CD8-positive, alpha-beta memory T cell (primary cell): Measurements from ENCODE around the gene CASK. TPM values are rescaled to one million over a fixed set of nuclear protein-coding genes. Genes with fewer than 3 reads are reported as not detected.
A peak's percentile ranks its signal among the peaks of the same experiment; 100 is the strongest.

Experiments
- CTCF ChIA-PET: fragments of 350-600 bp; sonication (Branson Sonifier 250); formaldehyde crosslinking; loops from one replicate; lab custom pipeline; 2021; ENCODE audit warnings: antibody characterized with exemption; lab: Charles Lee
- POLR2A ChIA-PET: fragments of 350-600 bp; sonication (Branson Sonifier 250); formaldehyde crosslinking; loops from one replicate; lab custom pipeline; 2021; ENCODE audit warnings: antibody characterized with exemption; lab: Charles Lee
- DNase-seq, 5 donors: peaks; one replicate each; pipeline versions ENCODE4 v3.0.0 to v3.0.0-alpha.2; 2020 to 2022; ENCODE audit warnings: mixed read lengths in 1 of 5
- H3K27ac ChIP-seq: one replicate; pipeline ENCODE4 v1.7.0; 2013; ENCODE audit warnings: low read depth, mild to moderate bottlenecking, low read length, moderate library complexity
- H3K27me3 ChIP-seq: 2 replicates; pipeline ENCODE4 v1.7.0; 2013; ENCODE audit warnings: low read length, mild to moderate bottlenecking; ENCODE audit not compliant: insufficient read depth, poor library complexity, severe bottlenecking
- H3K36me3 ChIP-seq: 2 replicates; pipeline ENCODE4 v1.7.0; 2013; ENCODE audit warnings: mild to moderate bottlenecking, low read length, moderate library complexity; ENCODE audit not compliant: insufficient read depth
- H3K4me1 ChIP-seq: 2 replicates; pipeline ENCODE4 v1.7.0; 2013; ENCODE audit warnings: mild to moderate bottlenecking, low read length, moderate library complexity; ENCODE audit not compliant: insufficient read depth
- H3K4me3 ChIP-seq: 2 replicates; pipeline ENCODE4 v1.7.0; 2013; ENCODE audit warnings: mild to moderate bottlenecking, low read length
- H3K9me3 ChIP-seq: 2 replicates; pipeline ENCODE4 v1.7.0; 2013; ENCODE audit warnings: mild to moderate bottlenecking, low read length
- H3K27ac Mint-ChIP-seq, 8 donors: one replicate each; pipeline ENCODE4 v1.8.0; 2020 to 2021; ENCODE audit warnings: mixed read lengths in 8 of 8, mild to moderate bottlenecking in 6 of 8, inconsistent platforms in 3 of 8, moderate library complexity in 3 of 8
- H3K27me3 Mint-ChIP-seq, 2 donors: one replicate each; pipeline ENCODE4 v1.8.0; 2020 to 2021; ENCODE audit warnings: mixed read lengths in 2 of 2, mild to moderate bottlenecking in 1 of 2, moderate library complexity in 1 of 2
- H3K36me3 Mint-ChIP-seq, 3 donors: one replicate each; pipeline ENCODE4 v1.8.0; 2020 to 2021; ENCODE audit warnings: mixed read lengths in 3 of 3, inconsistent platforms in 1 of 3, mild to moderate bottlenecking in 1 of 3
- H3K4me1 Mint-ChIP-seq, 3 donors: one replicate each; pipeline ENCODE4 v1.8.0; 2020 to 2021; ENCODE audit warnings: mixed read lengths in 3 of 3, inconsistent platforms in 1 of 3, mild to moderate bottlenecking in 1 of 3
- H3K4me3 Mint-ChIP-seq, 7 donors: one replicate each; pipeline ENCODE4 v1.8.0; 2020 to 2021; ENCODE audit warnings: mixed read lengths in 7 of 7, mild to moderate bottlenecking in 6 of 7, moderate library complexity in 4 of 7, inconsistent platforms in 2 of 7
- H3K9me3 Mint-ChIP-seq, 5 donors: one replicate each; pipeline ENCODE4 v1.8.0; 2020 to 2022; ENCODE audit warnings: mixed read lengths in 5 of 5, mild to moderate bottlenecking in 3 of 5, moderate library complexity in 2 of 5, inconsistent platforms in 1 of 5
- polyA plus RNA-seq: library from polyadenylated mRNA; unstranded; fragments of 300-500 nt; fragmentation: Illumina TruSeq; gene quantifications from one replicate; pipeline ENCODE4 v1.2.3, GENCODE V29; 2021
- total RNA-seq, 2 experiments: library from RNA; stranded (reverse); gene quantifications; one replicate each; pipeline ENCODE4 v1.2.3, GENCODE V29; 2021

CASK gene, protein sequence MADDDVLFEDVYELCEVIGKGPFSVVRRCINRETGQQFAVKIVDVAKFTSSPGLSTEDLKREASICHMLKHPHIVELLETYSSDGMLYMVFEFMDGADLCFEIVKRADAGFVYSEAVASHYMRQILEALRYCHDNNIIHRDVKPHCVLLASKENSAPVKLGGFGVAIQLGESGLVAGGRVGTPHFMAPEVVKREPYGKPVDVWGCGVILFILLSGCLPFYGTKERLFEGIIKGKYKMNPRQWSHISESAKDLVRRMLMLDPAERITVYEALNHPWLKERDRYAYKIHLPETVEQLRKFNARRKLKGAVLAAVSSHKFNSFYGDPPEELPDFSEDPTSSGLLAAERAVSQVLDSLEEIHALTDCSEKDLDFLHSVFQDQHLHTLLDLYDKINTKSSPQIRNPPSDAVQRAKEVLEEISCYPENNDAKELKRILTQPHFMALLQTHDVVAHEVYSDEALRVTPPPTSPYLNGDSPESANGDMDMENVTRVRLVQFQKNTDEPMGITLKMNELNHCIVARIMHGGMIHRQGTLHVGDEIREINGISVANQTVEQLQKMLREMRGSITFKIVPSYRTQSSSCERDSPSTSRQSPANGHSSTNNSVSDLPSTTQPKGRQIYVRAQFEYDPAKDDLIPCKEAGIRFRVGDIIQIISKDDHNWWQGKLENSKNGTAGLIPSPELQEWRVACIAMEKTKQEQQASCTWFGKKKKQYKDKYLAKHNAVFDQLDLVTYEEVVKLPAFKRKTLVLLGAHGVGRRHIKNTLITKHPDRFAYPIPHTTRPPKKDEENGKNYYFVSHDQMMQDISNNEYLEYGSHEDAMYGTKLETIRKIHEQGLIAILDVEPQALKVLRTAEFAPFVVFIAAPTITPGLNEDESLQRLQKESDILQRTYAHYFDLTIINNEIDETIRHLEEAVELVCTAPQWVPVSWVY
- total RNA-seq (10 to 100 TPM; 28.4 to 32.5 TPM), polyA plus RNA-seq (20.2 TPM)

DNA sequence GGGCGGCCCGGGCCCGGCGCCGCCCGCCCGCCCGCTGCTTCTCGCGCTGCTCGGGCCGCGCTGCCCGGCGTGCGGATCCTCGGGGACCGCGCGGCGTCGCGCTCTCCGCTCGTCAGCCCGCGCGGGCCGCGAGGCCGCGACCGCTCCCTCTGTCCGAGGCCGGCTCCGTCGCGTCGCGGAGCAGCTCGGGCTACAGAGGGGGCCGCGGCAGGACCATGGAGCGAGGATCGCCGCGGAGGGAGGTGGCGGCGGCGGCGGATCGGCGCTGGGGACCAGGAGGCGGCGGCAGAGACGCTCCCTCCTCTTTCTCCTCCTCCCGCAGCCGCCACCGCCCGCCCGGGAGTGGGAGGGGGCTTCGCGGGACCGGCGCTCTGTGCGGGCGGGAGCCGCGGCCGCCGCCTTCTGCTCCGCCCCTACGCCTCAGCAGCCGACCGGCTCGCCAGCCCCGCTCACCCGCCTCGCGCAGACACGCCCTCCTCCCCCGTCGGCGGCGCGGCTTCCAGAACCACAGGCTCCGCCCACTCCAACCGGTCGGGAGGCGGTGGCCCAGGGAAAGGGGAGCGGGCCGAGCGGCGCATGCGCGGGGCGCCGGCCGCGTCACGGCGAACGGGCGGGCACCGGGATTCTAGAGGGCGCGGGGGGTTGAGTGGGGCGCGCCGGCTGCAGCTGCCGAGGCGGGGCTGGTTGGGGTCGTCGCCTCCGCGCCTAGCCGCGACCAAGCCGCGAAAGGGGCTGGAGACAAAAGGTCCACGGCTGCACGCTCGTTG is at the start of gene CASK:
Gene CASK, minus strand, starts transcription at position 344 of the 767 bp plus-strand sequence. CDS start 566 bp downstream, outside the sequence.
- Mint-ChIP-seq H3K27me3 (peaks cover 0 to 2% of the 10 kb centered on the region in 2 donors), H3K4me3 (peak within 1 kb of the TSS; percentile 87 to 99 (median 92)), H3K9me3 (peaks cover 0 to 3% (median 0%) of the 10 kb centered on the region in 5 donors), H3K27ac (peak within 1 kb of the TSS; percentile 74 to 96 (median 90)), H3K36me3 (peaks cover 0 to 6% (median 0%) of the 10 kb centered on the region in 3 donors), H3K4me1 (peaks cover 24 to 35% (median 30%) of the 10 kb centered on the region in 3 donors)
- Histone ChIP-seq H3K27me3 (no peaks in the 10 kb centered on the region), H3K4me1 (no peaks in the 10 kb centered on the region), H3K9me3 (no peaks in the 10 kb centered on the region), H3K36me3 (no peaks in the 10 kb centered on the region), H3K4me3 (peak within 1 kb of the TSS; percentile 75), H3K27ac (peak within 1 kb of the TSS; percentile 63)
- POLR2A ChIA-PET: interaction anchor here (0.6 to 1.2 kb wide), 3 partner anchors 11 to 1024 kb away, joined by 3 to 4 read pairs (median 4); no protein-coding TSS in a partner anchor
- CTCF ChIA-PET: interaction anchor here (1.5 kb wide), 2 partner anchors 55 to 1021 kb away, joined by 3 to 8 read pairs; no protein-coding TSS in a partner anchor
- DNase-seq: peak; percentile 82 to 90 (median 87)

DNA sequence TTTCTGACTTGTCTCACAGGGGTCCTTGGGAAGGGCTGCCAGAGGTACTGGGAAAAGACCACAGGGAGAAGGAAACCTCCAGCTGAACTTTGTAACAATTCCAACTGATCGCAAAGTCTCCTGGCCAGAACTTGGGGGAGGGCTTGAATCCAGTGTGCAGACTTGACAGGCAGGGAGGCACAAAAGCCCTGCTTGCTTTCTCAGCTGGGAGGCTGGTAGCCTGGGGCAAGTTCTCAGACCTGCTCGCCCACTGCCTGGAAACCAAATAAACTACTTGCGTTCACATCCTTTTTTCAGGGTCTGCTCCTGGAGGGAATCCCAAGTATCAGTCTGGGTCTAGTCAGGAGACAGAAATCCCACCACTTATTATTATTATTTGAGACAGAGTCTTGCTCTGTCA is 48.0 kb upstream of the CASK start:
- peaks cover 0 to 12% of the 10 kb centered on the region in 2 donors for H3K27me3 Mint-ChIP-seq
- ChIA-PET CTCF (no interaction called here), POLR2A (no interaction called here)
- H3K4me3 Mint-ChIP-seq: no peak overlapping the region
- H3K4me1 Mint-ChIP-seq: no peaks in the 10 kb centered on the region
- Histone ChIP-seq H3K27me3 (no peaks in the 10 kb centered on the region), H3K27ac (no peak overlapping the region), H3K36me3 (no peaks in the 10 kb centered on the region), H3K4me1 (no peaks in the 10 kb centered on the region), H3K4me3 (no peak overlapping the region), H3K9me3 (no peaks in the 10 kb centered on the region)
- H3K36me3 Mint-ChIP-seq: peaks cover 0 to 8% (median 0%) of the 10 kb centered on the region in 3 donors
- H3K9me3 Mint-ChIP-seq: no peaks in the 10 kb centered on the region
- H3K27ac Mint-ChIP-seq: no peak overlapping the region
- DNase-seq: no peak

DNA sequence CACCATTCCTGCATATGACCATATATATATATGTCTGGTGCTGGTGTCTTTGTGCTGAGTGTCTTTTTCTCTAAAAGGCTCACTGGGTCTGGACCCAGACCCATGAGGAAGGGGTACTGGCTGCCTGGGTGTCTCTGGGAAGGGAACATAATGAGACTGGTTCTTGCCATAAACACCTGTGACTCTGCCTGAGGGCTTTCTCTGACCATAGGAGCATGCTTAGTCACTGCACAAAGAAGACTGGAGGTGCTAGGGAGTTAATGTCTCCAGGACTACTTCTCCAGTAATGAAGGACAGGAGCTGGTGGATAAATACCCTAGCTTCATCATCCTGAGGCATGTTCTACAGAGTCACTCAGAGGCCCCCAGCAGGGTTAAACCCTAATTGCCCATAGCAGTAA is 47.1 kb upstream of the CASK start:
- H3K9me3 Mint-ChIP-seq: no peaks in the 10 kb centered on the region
- no peak overlapping the region for H3K4me3 Mint-ChIP-seq
- Histone ChIP-seq H3K27ac (no peak overlapping the region), H3K4me3 (no peak overlapping the region), H3K36me3 (no peaks in the 10 kb centered on the region), H3K27me3 (no peaks in the 10 kb centered on the region), H3K4me1 (no peaks in the 10 kb centered on the region), H3K9me3 (no peaks in the 10 kb centered on the region)
- peaks cover 0 to 8% (median 0%) of the 10 kb centered on the region in 3 donors for H3K36me3 Mint-ChIP-seq
- ChIA-PET CTCF (no interaction called here), POLR2A (no interaction called here)
- no peaks in the 10 kb centered on the region for H3K4me1 Mint-ChIP-seq
- H3K27ac Mint-ChIP-seq: no peak overlapping the region
- H3K27me3 Mint-ChIP-seq: peaks cover 0 to 15% of the 10 kb centered on the region in 2 donors
- DNase-seq: no peak

DNA sequence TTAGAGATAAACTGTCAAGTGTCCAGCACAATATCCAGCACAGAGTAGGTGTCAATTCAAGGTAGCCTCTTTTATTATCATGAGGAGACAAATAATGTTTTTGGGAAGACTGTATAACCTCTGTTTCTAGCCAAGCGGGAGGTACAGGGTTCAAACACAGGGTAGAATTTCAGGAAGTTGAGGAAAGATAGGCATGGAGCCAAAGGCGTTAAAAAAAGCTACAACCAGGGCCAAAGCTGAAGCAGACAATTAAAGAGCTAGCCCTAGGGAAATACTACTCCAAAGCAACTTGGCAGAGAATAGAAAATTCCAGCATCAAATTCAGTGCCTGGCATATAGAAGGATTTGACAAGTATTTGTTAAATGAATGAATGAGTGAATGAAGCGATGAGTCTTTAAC is 40.0 kb upstream of the CASK start:
- H3K9me3 ChIP-seq: no peaks in the 10 kb centered on the region
- no peaks in the 10 kb centered on the region for H3K4me1 ChIP-seq
- ChIA-PET CTCF (no interaction called here), POLR2A (no interaction called here)
- no peak overlapping the region for H3K27ac ChIP-seq
- no peaks in the 10 kb centered on the region for H3K36me3 Mint-ChIP-seq
- H3K4me3 ChIP-seq: no peak overlapping the region
- peaks cover 0 to 12% of the 10 kb centered on the region in 2 donors for H3K27me3 Mint-ChIP-seq
- no peak overlapping the region for H3K4me3 Mint-ChIP-seq
- H3K9me3 Mint-ChIP-seq: no peaks in the 10 kb centered on the region
- H3K4me1 Mint-ChIP-seq: peaks cover 0 to 3% (median 0%) of the 10 kb centered on the region in 3 donors
- no peak for DNase-seq
- no peak overlapping the region for H3K27ac Mint-ChIP-seq
- no peaks in the 10 kb centered on the region for H3K27me3 ChIP-seq
- H3K36me3 ChIP-seq: no peaks in the 10 kb centered on the region

DNA sequence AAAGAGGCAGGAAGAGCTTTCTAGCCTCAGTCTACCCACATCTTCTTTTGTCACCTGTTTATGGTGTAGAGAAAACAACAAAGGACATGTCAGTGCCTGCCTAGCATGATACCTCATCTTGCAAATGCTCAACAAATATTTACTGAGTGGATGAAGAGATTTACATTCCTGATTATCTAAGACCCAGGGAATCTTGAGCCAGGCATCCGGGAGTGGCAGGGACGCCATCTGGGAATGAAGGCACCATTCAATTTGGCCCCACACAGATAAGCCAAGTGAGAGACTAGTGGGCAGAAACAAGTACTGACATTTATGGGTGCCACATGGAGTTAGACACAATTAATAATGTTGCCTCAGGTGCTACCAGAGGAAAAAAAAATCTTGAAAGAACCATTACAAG is 36.8 kb upstream of the CASK start:
- no peaks in the 10 kb centered on the region for H3K36me3 ChIP-seq
- no peak for DNase-seq
- no peak overlapping the region for H3K27ac ChIP-seq
- H3K27me3 ChIP-seq: no peaks in the 10 kb centered on the region
- H3K4me1 ChIP-seq: no peaks in the 10 kb centered on the region
- H3K4me1 Mint-ChIP-seq: peaks cover 0 to 3% (median 0%) of the 10 kb centered on the region in 3 donors
- no peaks in the 10 kb centered on the region for H3K9me3 Mint-ChIP-seq
- H3K27ac Mint-ChIP-seq: no peak overlapping the region
- H3K4me3 Mint-ChIP-seq: no peak overlapping the region
- CTCF ChIA-PET: no interaction called here
- no peaks in the 10 kb centered on the region for H3K9me3 ChIP-seq
- peaks cover 0 to 6% of the 10 kb centered on the region in 2 donors for H3K27me3 Mint-ChIP-seq
- no peaks in the 10 kb centered on the region for H3K36me3 Mint-ChIP-seq
- POLR2A ChIA-PET: no interaction called here
- no peak overlapping the region for H3K4me3 ChIP-seq

DNA sequence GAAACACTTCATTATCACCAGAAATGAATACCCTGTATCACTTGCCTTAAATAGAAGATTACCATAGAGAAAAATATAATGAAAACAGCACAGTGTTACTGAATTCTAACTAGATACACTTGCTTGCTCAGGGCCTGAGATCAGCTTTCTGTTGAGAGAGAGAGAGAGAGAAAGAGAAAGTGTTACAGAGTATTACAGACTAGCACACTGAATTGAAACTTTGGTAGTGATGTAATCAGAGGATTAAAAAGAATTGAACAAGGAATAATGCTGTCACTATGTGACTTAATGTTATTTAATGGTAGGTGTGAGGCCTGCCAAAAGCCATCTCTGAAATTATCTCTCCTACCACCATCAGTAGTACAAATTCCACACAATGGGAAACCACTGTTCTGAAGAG is 35.5 kb upstream of the CASK start:
- Histone ChIP-seq H3K4me1 (no peaks in the 10 kb centered on the region), H3K4me3 (no peak overlapping the region), H3K9me3 (no peaks in the 10 kb centered on the region), H3K36me3 (no peaks in the 10 kb centered on the region), H3K27me3 (no peaks in the 10 kb centered on the region), H3K27ac (no peak overlapping the region)
- H3K4me1 Mint-ChIP-seq: peaks cover 0 to 3% (median 0%) of the 10 kb centered on the region in 3 donors
- POLR2A ChIA-PET: no interaction called here
- H3K36me3 Mint-ChIP-seq: no peaks in the 10 kb centered on the region
- peaks cover 0 to 3% of the 10 kb centered on the region in 2 donors for H3K27me3 Mint-ChIP-seq
- no peak for DNase-seq
- no peak overlapping the region for H3K27ac Mint-ChIP-seq
- no peaks in the 10 kb centered on the region for H3K9me3 Mint-ChIP-seq
- no peak overlapping the region for H3K4me3 Mint-ChIP-seq
- CTCF ChIA-PET: no interaction called here

DNA sequence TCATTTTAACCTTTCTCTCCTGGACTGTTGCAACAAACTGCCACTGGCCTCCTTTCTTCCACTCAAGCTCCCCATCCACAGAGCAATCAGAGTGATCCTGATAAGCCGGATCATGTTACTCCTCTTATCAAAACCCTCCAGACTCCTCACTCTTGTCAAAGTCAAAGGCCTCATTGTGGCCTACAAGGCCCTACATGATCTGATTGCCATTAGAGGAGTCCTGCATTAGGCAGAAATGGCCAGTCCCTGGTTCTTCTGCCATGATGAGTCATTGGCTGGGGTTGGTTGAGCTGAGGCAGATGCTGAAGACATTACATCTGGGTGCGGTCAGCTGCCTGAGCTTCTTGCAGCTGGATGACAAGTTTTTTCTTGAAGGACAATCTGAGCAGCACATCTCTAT is 32.7 kb upstream of the CASK start:
- Mint-ChIP-seq H3K4me3 (no peak overlapping the region), H3K27me3 (no peaks in the 10 kb centered on the region), H3K9me3 (no peaks in the 10 kb centered on the region), H3K4me1 (peaks cover 0 to 3% (median 0%) of the 10 kb centered on the region in 3 donors), H3K27ac (no peak overlapping the region), H3K36me3 (no peaks in the 10 kb centered on the region)
- Histone ChIP-seq H3K27ac (no peak overlapping the region), H3K9me3 (no peaks in the 10 kb centered on the region), H3K4me1 (no peaks in the 10 kb centered on the region), H3K36me3 (no peaks in the 10 kb centered on the region), H3K4me3 (no peak overlapping the region), H3K27me3 (no peaks in the 10 kb centered on the region)
- ChIA-PET POLR2A (no interaction called here), CTCF (no interaction called here)
- DNase-seq: no peak
